Panc1 (cell line): ENCODE results near the gene PPM1N. TPM values are rescaled to one million over a fixed set of nuclear protein-coding genes. Genes with fewer than 3 reads are reported as not detected.

ENCODE experiments used
- ATAC-seq: fragments of 200-7000 bp; cut with Tn5 transposase; 2 replicates; pipeline ENCODE4 v1.9.1; 2020; ENCODE audit warnings: mild to moderate bottlenecking, moderate library complexity
- BruUV-seq: library from RNA; stranded (reverse); fragments of 400-500 nt; replicated peaks from 2 replicates; lab custom pipeline; 2021; lab: Mats Ljungman, UMichigan
- CTCF ChIA-PET: fragments of 300-600 bp; sonication (Branson Sonifier 250); formaldehyde crosslinking; loops from one replicate; lab custom pipeline; 2022; ENCODE audit warnings: antibody characterized with exemption; lab: Charles Lee
- POLR2A ChIA-PET: fragments of 300-600 bp; sonication (Branson Sonifier 250); formaldehyde crosslinking; loops from one replicate; lab custom pipeline; 2022; ENCODE audit warnings: antibody characterized with exemption; lab: Charles Lee
- DNase-seq: peaks from one replicate; pipeline ENCODE4 v3.0.0-alpha.2; 2010; ENCODE audit warnings: low read depth, low spot score
- H3K27ac ChIP-seq: 2 replicates; pipeline ENCODE4 v1.5.1; 2011; ENCODE audit warnings: mild to moderate bottlenecking, low read length, inconsistent platforms
- H3K27me3 ChIP-seq: fragments of 200-500 bp; sonication (Bioruptor generic); 2 replicates; pipeline ENCODE4 v1.6.0; 2014; ENCODE audit warnings: low read length, inconsistent platforms; ENCODE audit not compliant: control insufficient read depth, insufficient read depth
- H3K36me3 ChIP-seq: fragments of 200-500 bp; sonication (Bioruptor generic); 2 replicates; pipeline ENCODE4 v1.5.1; 2014; ENCODE audit warnings: inconsistent platforms, mild to moderate bottlenecking, low read length, moderate library complexity; ENCODE audit not compliant: control insufficient read depth, insufficient read depth
- H3K4me1 ChIP-seq: 2 replicates; pipeline ENCODE4 v1.5.1; 2011; ENCODE audit warnings: inconsistent platforms, mild to moderate bottlenecking, low read length, moderate library complexity; ENCODE audit not compliant: control insufficient read depth, insufficient read depth
- H3K4me3 ChIP-seq, 2 experiments: 2 replicates each; pipeline ENCODE4 v1.5.1; 2011 to 2012; ENCODE audit warnings: low read depth in 2 of 2, low read length in 2 of 2, mild to moderate bottlenecking in 2 of 2, inconsistent platforms in 1 of 2, moderate library complexity in 1 of 2
- H3K9me3 ChIP-seq: fragments of 200-500 bp; sonication (Bioruptor generic); 2 replicates; pipeline ENCODE4 v1.5.1; 2014; ENCODE audit warnings: low read depth, mild to moderate bottlenecking, inconsistent platforms, low read length, moderate library complexity; ENCODE audit not compliant: control insufficient read depth, insufficient read depth
- POLR2AphosphoS5 ChIP-seq: IDR thresholded peaks from 2 replicates; pipeline ENCODE4 v1.6.1; 2012; ENCODE audit warnings: mild to moderate bottlenecking, low read depth, low read length, moderate library complexity
- SIN3A ChIP-seq: IDR thresholded peaks from 2 replicates; pipeline ENCODE4 v1.6.1; 2012; ENCODE audit warnings: low read depth, mild to moderate bottlenecking, low read length, moderate library complexity, borderline replicate concordance; ENCODE audit not compliant: insufficient read depth
- TCF7L2 ChIP-seq: IDR thresholded peaks from 2 replicates; pipeline ENCODE4 v1.6.1; 2011; ENCODE audit warnings: mild to moderate bottlenecking, low read depth, low read length, inconsistent platforms
- in situ Hi-C: cut with HindIII; loops from 2 replicates; pipeline ENCODE4 v1.10.0; 2016; ENCODE audit warnings: low sequenced_read_pairs, low pct_unique_long_range_greater_than_20kb
- intact Hi-C: fragments of 100-400 bp; cut with micrococcal nuclease; formaldehyde crosslinking; loops from one replicate; pipeline ENCODE4 v1.10.0; 2022; ENCODE audit not compliant: unreplicated experiment
- total RNA-seq: library from RNA; stranded (reverse); gene quantifications from one replicate; pipeline ENCODE4 v1.2.1, GENCODE V29; 2021; ENCODE audit not compliant: unreplicated experiment
- TF ChIP-seq, protein P1 (sequence below): fragments of 450-650 bp; IDR thresholded peaks from 2 replicates; pipeline ENCODE4 v1.5.1; 2017; ENCODE audit warnings: mild to moderate bottlenecking
- TF ChIP-seq, protein P2 (sequence below), 2 experiments: IDR thresholded peaks; 2 replicates each; pipeline ENCODE4 v1.6.1; 2011 to 2012; ENCODE audit warnings: low read depth in 2 of 2, control low read depth in 1 of 2, low read length in 1 of 2, mild to moderate bottlenecking in 1 of 2, moderate library complexity in 1 of 2; ENCODE audit not compliant: insufficient read depth in 1 of 2

PPM1N gene
- total RNA-seq, 1 experiment from 2014 or later, result 3.3 TPM

DNA sequence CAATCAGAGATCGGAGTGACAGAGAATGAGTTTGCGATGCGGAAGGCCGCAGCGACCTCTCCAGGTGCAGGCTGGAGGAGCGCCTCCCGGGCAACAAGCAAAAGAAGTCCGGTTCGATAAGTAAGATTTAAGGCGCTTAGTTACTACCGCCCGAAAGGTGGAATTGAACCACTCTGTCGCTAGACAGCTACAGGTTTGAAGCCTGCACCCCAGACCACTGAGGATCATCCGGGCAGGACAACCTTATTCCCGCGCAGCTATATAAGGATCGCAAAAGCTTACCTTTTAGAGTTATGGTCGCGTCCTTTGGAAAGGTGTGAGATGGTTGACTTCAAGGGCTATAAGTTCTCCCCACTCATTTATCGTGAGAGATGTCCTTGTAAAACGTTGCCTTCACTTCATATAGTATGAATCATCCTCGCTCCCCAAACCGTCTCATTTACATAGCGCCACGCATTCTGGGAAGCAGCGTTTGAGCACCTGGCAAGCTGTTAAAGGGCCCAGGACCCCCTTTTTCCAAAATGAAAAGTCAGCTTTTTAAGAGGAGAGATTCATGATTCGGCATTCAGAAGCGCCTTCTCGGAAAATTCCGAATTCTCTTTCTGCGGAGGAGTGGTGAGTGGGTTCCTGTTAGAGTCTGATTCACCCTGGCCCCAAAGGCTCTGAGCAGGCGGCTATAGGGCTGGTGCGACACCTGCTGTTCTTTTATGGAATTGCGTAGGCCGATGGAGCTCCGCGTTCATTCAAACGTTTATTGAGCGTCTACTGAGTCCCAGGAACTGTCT is 19.6 kb upstream of the PPM1N start:
- ATAC-seq (peak; percentile 98), DNase-seq (peak; percentile 83)
- ChIA-PET POLR2A (interaction anchor here (1.1 kb wide), 1 partner anchor 11 kb away, joined by 3 read pairs; no protein-coding TSS in a partner anchor), CTCF (interaction anchor here (0.6 to 2.6 kb wide), 8 partner anchors 13 to 163 kb away, joined by 3 to 31 read pairs (median 6); no protein-coding TSS in a partner anchor)
- TF ChIP-seq POLR2AphosphoS5 (peak; percentile 58), SIN3A (peak; percentile 66; the same call in 1 of the 2 replicates), TCF7L2 (0 out of 2 replicates have a peak, but pooled peaks have one; percentile 19)
- TF ChIP-seq, protein P1, sequence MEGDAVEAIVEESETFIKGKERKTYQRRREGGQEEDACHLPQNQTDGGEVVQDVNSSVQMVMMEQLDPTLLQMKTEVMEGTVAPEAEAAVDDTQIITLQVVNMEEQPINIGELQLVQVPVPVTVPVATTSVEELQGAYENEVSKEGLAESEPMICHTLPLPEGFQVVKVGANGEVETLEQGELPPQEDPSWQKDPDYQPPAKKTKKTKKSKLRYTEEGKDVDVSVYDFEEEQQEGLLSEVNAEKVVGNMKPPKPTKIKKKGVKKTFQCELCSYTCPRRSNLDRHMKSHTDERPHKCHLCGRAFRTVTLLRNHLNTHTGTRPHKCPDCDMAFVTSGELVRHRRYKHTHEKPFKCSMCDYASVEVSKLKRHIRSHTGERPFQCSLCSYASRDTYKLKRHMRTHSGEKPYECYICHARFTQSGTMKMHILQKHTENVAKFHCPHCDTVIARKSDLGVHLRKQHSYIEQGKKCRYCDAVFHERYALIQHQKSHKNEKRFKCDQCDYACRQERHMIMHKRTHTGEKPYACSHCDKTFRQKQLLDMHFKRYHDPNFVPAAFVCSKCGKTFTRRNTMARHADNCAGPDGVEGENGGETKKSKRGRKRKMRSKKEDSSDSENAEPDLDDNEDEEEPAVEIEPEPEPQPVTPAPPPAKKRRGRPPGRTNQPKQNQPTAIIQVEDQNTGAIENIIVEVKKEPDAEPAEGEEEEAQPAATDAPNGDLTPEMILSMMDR, result peak; percentile 85
- TF ChIP-seq, protein P2, sequence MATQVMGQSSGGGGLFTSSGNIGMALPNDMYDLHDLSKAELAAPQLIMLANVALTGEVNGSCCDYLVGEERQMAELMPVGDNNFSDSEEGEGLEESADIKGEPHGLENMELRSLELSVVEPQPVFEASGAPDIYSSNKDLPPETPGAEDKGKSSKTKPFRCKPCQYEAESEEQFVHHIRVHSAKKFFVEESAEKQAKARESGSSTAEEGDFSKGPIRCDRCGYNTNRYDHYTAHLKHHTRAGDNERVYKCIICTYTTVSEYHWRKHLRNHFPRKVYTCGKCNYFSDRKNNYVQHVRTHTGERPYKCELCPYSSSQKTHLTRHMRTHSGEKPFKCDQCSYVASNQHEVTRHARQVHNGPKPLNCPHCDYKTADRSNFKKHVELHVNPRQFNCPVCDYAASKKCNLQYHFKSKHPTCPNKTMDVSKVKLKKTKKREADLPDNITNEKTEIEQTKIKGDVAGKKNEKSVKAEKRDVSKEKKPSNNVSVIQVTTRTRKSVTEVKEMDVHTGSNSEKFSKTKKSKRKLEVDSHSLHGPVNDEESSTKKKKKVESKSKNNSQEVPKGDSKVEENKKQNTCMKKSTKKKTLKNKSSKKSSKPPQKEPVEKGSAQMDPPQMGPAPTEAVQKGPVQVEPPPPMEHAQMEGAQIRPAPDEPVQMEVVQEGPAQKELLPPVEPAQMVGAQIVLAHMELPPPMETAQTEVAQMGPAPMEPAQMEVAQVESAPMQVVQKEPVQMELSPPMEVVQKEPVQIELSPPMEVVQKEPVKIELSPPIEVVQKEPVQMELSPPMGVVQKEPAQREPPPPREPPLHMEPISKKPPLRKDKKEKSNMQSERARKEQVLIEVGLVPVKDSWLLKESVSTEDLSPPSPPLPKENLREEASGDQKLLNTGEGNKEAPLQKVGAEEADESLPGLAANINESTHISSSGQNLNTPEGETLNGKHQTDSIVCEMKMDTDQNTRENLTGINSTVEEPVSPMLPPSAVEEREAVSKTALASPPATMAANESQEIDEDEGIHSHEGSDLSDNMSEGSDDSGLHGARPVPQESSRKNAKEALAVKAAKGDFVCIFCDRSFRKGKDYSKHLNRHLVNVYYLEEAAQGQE (IDR thresholded peaks at IDR 0.05; ENCODE audit: insufficient read depth in 1 of 2, low read depth in 2 of 2, low read length in 1 of 2), result no peak
- peaks cover 9% of the 10 kb centered on the region for H3K4me1 ChIP-seq
- in situ Hi-C loops, result no loop called here
- H3K36me3 ChIP-seq, result no peaks in the 10 kb centered on the region
- no TSS peak for BruUV-seq
- no peaks in the 10 kb centered on the region for H3K9me3 ChIP-seq
- H3K27me3 ChIP-seq, result no peaks in the 10 kb centered on the region
- H3K27ac ChIP-seq, result peak overlapping the region; percentile 99
- peak overlapping the region; percentile 58 to 80 for H3K4me3 ChIP-seq
- intact Hi-C loops, result loop anchor here (2.0 kb wide), 1 partner anchor 40 kb away; no protein-coding TSS in a partner anchor

DNA sequence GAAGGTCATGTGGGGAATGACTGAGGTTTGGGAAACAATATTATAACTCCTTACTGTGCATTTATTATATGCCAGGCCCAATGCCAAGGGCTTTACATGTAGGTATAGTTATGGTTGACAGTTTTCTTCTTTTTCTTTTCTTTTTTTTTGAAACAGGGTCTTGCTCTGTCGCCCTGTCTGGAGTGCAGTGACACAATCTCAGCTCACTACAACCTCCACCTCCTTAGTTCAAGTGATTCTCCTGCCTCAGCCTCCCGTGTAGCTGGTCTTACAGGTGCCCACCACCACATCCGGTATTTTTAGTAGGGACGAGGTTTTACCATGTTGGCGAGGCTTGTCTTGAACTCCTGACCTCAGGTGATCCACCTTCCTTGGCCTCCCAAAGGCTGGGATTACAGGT is 15.2 kb upstream of the PPM1N start:
- POLR2A ChIA-PET, result no interaction called here
- intact Hi-C loops, result no loop called here

More for the DNA sequence above, 15.2 kb upstream of the PPM1N start:
- CTCF ChIA-PET, result no interaction called here
- H3K36me3 ChIP-seq, result no peaks in the 10 kb centered on the region
- DNase-seq, result no peak
- no peak overlapping the region for H3K27ac ChIP-seq
- no peaks in the 10 kb centered on the region for H3K27me3 ChIP-seq
- in situ Hi-C loops, result no loop called here
- no peak for ATAC-seq
- H3K4me3 ChIP-seq, result no peak overlapping the region
- TF ChIP-seq, protein P1, result no peak
- TF ChIP-seq, protein P2 (IDR thresholded peaks at IDR 0.05; ENCODE audit: insufficient read depth in 1 of 2, low read depth in 2 of 2, low read length in 1 of 2), result no peak
- TF ChIP-seq POLR2AphosphoS5, result no peak
- no peak for TF ChIP-seq SIN3A
- no peak for TF ChIP-seq TCF7L2
- H3K9me3 ChIP-seq, result no peaks in the 10 kb centered on the region
- peaks cover 2% of the 10 kb centered on the region; the same call in 1 of the 2 replicates for H3K4me1 ChIP-seq
- BruUV-seq, result no TSS peak
